Activated CD4-positive, alpha-beta T cell treated with anti-CD3 and anti-CD28 coated beads, Interleukin-2, Interleukin-6, amounts not matched to agents 100 ng/mL and 50 ng/mL, durations not matched to agents 16 hours and 8 hours (primary cell): ENCODE measurements around the gene BLVRB.

Experiments used
- DNase-seq: peaks from one replicate; pipeline ENCODE4 v3.0.0-alpha.2; 2020

The BLVRB gene

GRCh38 chr19:40398417-40399131 is 67.0 kb downstream of the BLVRB start:
- peak; percentile 70 for DNase-seq
